Activated naive CD8-positive, alpha-beta T cell treated with anti-CD3 and anti-CD28 coated beads for 36 hours (primary cell): ENCODE data around the gene NTMT2. TPM values are rescaled to one million over a fixed set of nuclear protein-coding genes. Genes with fewer than 3 reads are reported as not detected.

ENCODE experiments used
- DNase-seq: peaks from one replicate; pipeline ENCODE4 v3.0.0; 2021
- H3K27ac Mint-ChIP-seq: one replicate; pipeline ENCODE4 v1.8.0; 2022; ENCODE audit warnings: mild to moderate bottlenecking, moderate library complexity, mixed read lengths
- H3K27me3 Mint-ChIP-seq: one replicate; pipeline ENCODE4 v1.8.0; 2022; ENCODE audit warnings: mild to moderate bottlenecking, mixed read lengths
- H3K36me3 Mint-ChIP-seq: one replicate; pipeline ENCODE4 v1.8.0; 2021; ENCODE audit warnings: mild to moderate bottlenecking, mixed read lengths
- H3K4me1 Mint-ChIP-seq: one replicate; pipeline ENCODE4 v1.8.0; 2021; ENCODE audit warnings: mixed read lengths
- H3K4me3 Mint-ChIP-seq: one replicate; pipeline ENCODE4 v1.8.0; 2022; ENCODE audit warnings: mild to moderate bottlenecking, moderate library complexity, mixed read lengths
- H3K9me3 Mint-ChIP-seq: one replicate; pipeline ENCODE4 v1.8.0; 2022; ENCODE audit warnings: mixed read lengths
- total RNA-seq, 2 experiments: library from RNA; stranded (reverse); gene quantifications; one replicate each; pipeline ENCODE4 v1.2.3, GENCODE V29; 2021

NTMT2 gene
- total RNA-seq, 2 experiments from 2014 or later = not detected

GRCh38 chr1:170214117-170215032, 68.6 kb downstream of the NTMT2 start:
- no peak for DNase-seq
- Mint-ChIP-seq H3K27ac (peak overlapping the region; percentile 58), H3K27me3 (peaks cover 55% of the 10 kb centered on the region), H3K9me3 (no peaks in the 10 kb centered on the region), H3K4me3 (no peak overlapping the region), H3K4me1 (peaks cover 9% of the 10 kb centered on the region), H3K36me3 (no peaks in the 10 kb centered on the region)

GRCh38 chr1:170215072-170215885, 69.5 kb downstream of the NTMT2 start:
- no peaks in the 10 kb centered on the region for H3K9me3 Mint-ChIP-seq
- no peaks in the 10 kb centered on the region for H3K36me3 Mint-ChIP-seq
- peaks cover 9% of the 10 kb centered on the region for H3K4me1 Mint-ChIP-seq

DNA sequence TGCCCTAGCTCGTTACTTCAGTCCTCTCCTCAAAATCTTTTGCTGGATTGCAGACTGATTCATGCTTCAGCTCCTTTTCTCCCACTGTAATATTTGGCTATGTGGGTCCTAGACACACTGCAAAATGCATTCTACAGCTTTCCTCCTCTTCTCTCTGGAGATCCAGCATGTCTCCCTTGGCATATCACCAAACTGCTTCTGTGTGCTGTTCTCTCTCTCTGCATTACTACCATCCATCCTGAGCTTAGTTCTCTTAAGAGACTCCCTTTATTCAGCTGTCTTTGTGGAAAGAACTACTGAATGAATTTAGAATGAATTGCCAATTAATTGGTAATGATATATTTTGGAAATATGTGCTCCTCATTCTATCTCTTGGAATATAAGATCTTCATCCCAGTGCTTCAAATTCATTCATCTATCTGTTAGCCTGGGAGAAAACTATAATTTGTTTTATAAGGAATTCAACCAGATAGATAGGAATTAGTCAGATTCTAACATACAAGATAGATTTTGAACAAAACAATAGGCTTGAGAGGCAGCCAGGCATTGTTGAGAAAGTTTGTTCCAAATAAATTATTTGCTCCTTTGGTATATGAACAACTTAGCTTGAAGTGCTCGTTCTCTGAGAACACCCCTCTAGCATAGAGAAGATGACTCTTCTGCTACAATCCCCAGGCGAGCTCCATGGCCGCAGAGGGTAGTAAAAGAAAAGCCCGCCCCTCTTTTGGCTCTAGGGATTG, 71.9 kb downstream of the NTMT2 start:
- Mint-ChIP-seq H3K4me3 (no peak overlapping the region), H3K27me3 (peaks cover 38% of the 10 kb centered on the region), H3K27ac (no peak overlapping the region), H3K36me3 (no peaks in the 10 kb centered on the region), H3K4me1 (peaks cover 9% of the 10 kb centered on the region), H3K9me3 (no peaks in the 10 kb centered on the region)
- DNase-seq = no peak

More at GRCh38 chr1:170215072-170215885, 69.5 kb downstream of the NTMT2 start:
- Mint-ChIP-seq H3K27me3 (peaks cover 49% of the 10 kb centered on the region), H3K4me3 (no peak overlapping the region), H3K27ac (no peak overlapping the region)
- DNase-seq = no peak

DNA sequence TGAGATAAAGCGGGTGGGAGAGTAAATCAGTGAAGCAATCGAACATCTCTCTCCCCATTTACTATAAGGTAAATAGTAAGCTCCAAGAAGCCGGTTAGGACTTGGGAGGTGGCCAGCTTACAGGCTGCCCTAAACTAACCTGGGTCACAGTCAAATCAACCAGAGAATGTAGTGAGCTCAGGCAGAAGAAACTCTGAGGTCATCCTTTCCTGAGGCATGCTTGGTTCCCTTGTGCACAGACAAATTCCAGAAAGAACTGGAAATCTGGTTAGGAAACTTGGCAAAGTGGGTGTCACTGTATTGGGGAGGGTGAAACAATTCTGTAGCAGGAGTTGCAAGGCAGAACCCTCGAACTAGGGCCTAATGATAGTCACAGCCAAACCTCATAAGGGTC, 72.5 kb downstream of the NTMT2 start:
- Mint-ChIP-seq H3K36me3 (no peaks in the 10 kb centered on the region), H3K27me3 (peaks cover 32% of the 10 kb centered on the region), H3K27ac (no peak overlapping the region), H3K4me3 (no peak overlapping the region), H3K9me3 (no peaks in the 10 kb centered on the region), H3K4me1 (peaks cover 9% of the 10 kb centered on the region)
- DNase-seq = no peak

Other genes with a start within 250 kb of the NTMT2 start
- 10 to 100 TPM; 13.8 to 14.9 TPM for gene KIFAP3, start 71.3 kb upstream of the NTMT2 start, total RNA-seq